ENCODE data around the gene ITPR2. TPM values are rescaled to one million over a fixed set of nuclear protein-coding genes. Genes with fewer than 3 reads are reported as not detected.

The ITPR2 gene
- total RNA-seq, 1 donor = 33.4 TPM

GRCh38 chr12:26748741-26749431 lies 84.1 kb downstream of the ITPR2 start:
- Histone ChIP-seq H3K27me3 (ENCODE audit: insufficient read depth, low read length) (no peaks in the 10 kb centered on the region), H3K4me3 (ENCODE audit: low read length) (no peak overlapping the region), H3K4me1 (ENCODE audit: insufficient read depth, low read length) (peaks cover 25% of the 10 kb centered on the region), H3K9me3 (ENCODE audit: low read depth, low read length) (no peaks in the 10 kb centered on the region)

- Histone ChIP-seq H3K4me3 (ENCODE audit: low read length) (no peak overlapping the region), H3K4me1 (ENCODE audit: insufficient read depth, low read length) (peaks cover 25% of the 10 kb centered on the region), H3K9me3 (ENCODE audit: low read depth, low read length) (no peaks in the 10 kb centered on the region), H3K27me3 (ENCODE audit: insufficient read depth, low read length) (no peaks in the 10 kb centered on the region)
Measured at GRCh38 chr12:26748412-26748740, 84.6 kb downstream of the ITPR2 start.

DNA sequence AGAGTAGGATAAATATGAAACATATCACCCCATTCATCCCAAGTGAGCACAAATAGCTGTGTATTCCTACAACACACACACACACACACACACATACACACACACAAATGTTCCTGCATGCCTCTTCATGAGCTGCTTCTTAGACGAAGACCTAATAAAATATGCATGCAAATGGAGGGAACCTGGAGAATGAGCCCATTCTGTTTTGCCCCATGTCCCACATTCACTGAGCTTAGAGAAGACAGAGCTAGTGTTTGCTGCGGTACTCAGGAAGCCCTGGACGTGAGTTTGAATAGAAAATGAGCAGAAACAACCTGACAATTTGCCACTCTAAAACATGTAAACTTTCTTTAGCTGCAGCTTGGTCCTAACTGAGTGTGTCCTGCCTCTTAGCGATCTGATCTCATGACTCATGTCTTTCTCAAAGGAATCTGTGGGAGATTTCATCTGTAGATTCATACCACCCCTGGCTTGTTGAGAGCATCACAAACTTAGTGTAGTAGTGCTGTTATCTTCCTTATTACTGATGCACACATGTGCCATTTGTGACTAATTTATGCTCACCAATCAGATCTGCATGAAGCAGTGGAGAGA lies 86.8 kb downstream of the ITPR2 start:
- H3K9me3 ChIP-seq (ENCODE audit: low read depth, low read length) = no peaks in the 10 kb centered on the region
- no peaks in the 10 kb centered on the region for H3K27me3 ChIP-seq (ENCODE audit: insufficient read depth, low read length)
- peaks cover 25% of the 10 kb centered on the region for H3K4me1 ChIP-seq (ENCODE audit: insufficient read depth, low read length)
- no peak overlapping the region for H3K4me3 ChIP-seq (ENCODE audit: low read length)

DNA sequence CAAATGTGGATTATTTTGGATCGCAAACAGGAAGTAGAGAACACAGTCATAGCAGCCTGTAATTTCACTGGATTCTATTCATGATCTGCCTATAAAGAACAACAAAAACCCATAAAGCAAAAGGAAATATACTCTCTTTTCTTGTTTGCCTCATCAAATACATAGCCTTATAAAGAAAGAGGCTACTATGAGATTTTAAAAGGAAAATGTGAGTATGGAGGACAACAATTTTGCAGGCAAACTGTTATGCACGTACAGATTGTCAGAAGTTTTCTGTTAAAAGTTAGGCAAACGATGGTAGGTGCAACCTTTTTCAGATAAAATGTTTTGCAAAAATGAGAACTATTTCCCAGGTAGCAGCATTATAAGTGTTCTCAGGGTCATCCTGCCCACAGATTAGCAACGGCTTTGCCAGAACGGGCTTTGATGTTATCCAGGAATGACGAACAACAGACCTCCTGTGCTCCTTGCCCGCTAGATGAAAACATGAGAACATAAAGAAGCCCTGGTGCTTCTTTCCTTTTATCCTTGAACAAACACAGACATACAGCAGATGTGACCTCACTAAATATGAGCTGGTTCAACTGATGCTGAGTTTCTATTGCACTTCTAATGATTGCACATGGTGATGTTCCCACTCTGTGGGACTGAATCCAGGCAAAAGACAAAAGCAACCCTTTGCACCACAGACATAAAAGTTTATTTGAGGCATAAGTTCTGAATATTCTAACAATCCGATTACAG lies 88.1 kb downstream of the ITPR2 start:
- Histone ChIP-seq H3K27me3 (ENCODE audit: insufficient read depth, low read length) (no peaks in the 10 kb centered on the region), H3K4me3 (ENCODE audit: low read length) (no peak overlapping the region), H3K4me1 (ENCODE audit: insufficient read depth, low read length) (peaks cover 14% of the 10 kb centered on the region), H3K9me3 (ENCODE audit: low read depth, low read length) (peaks cover 4% of the 10 kb centered on the region)

DNA sequence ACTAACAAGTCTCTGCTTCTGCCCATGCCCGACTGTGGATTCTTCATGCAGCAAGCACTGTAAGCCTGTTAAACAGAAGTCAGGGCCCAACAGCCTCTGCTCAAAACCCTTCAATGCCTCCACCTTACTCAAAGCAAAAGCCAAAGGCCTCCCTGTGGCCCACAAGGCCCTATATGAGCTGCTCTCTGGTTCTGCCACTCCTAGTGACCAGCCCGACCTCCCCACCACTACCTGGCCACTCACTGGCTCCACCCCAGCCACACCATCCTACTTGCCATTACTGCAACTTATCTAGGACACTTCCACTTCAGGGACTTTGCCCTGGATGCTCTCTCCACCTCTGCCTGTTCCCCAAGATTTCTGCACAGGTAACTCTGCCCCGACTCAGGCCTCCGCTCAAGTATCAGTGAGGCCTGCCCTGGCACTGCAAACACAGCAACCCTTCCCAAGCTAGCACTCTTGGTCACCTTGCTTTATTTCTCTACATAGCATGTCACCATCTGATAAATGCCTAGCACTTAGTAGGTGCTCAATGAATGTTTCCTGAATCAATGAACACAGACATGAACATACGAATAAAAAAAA lies 88.9 kb downstream of the ITPR2 start:
- H3K4me3 ChIP-seq (ENCODE audit: low read length) = no peak overlapping the region
- H3K4me1 ChIP-seq (ENCODE audit: insufficient read depth, low read length) = peaks cover 14% of the 10 kb centered on the region
- H3K27me3 ChIP-seq (ENCODE audit: insufficient read depth, low read length) = no peaks in the 10 kb centered on the region
- peaks cover 11% of the 10 kb centered on the region for H3K9me3 ChIP-seq (ENCODE audit: low read depth, low read length)

GRCh38 chr12:26741584-26742227 lies 91.3 kb downstream of the ITPR2 start:
- Histone ChIP-seq H3K4me1 (ENCODE audit: insufficient read depth, low read length) (peaks cover 2% of the 10 kb centered on the region), H3K27me3 (ENCODE audit: insufficient read depth, low read length) (no peaks in the 10 kb centered on the region), H3K4me3 (ENCODE audit: low read length) (no peak overlapping the region), H3K9me3 (ENCODE audit: low read depth, low read length) (peaks cover 16% of the 10 kb centered on the region)

DNA sequence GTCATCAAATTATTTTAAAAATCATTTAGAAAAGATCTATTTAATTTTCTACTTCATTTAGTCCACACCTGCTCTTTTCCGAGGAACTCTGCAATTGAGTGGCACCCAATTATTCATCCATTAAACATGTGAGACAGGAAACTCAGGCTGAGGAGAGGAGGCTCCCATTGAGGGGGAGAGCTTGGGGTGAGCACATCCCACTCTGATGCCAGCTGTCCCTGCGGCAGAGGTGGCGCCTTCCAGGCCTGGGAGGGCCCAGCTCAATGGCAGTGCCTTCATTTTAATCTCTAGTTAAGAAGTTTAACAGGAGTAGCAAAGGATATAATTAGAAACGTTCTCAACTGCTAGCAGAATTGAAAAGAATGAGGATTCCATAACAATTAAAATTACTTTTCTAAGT lies 92.0 kb downstream of the ITPR2 start:
- H3K27me3 ChIP-seq (ENCODE audit: insufficient read depth, low read length) = no peaks in the 10 kb centered on the region
- no peaks in the 10 kb centered on the region for H3K4me1 ChIP-seq (ENCODE audit: insufficient read depth, low read length)
- peaks cover 16% of the 10 kb centered on the region for H3K9me3 ChIP-seq (ENCODE audit: low read depth, low read length)
- H3K4me3 ChIP-seq (ENCODE audit: low read length) = no peak overlapping the region

DNA sequence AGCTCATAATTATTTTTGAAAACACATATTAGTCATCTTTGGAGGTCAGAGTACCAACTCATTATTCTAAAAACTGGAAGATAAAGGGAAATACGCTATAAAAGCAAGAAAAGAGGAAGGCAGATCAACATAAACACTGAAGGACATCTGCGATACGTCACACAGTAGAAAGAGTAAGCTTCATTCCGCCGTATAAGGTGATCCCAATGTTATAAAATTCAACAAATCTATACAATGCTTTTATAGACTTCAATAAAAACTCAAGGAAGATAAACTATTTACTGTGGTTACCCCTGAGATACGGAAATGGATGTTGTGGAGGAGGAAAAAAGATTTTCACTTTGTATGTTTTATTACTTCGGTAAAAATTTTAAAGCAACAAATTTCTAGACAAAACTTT lies 92.6 kb downstream of the ITPR2 start:
- no peak overlapping the region for H3K4me3 ChIP-seq (ENCODE audit: low read length)
- H3K9me3 ChIP-seq (ENCODE audit: low read depth, low read length) = peaks cover 16% of the 10 kb centered on the region
- peaks cover under 1% of the 10 kb centered on the region for H3K4me1 ChIP-seq (ENCODE audit: insufficient read depth, low read length)
- no peaks in the 10 kb centered on the region for H3K27me3 ChIP-seq (ENCODE audit: insufficient read depth, low read length)

DNA sequence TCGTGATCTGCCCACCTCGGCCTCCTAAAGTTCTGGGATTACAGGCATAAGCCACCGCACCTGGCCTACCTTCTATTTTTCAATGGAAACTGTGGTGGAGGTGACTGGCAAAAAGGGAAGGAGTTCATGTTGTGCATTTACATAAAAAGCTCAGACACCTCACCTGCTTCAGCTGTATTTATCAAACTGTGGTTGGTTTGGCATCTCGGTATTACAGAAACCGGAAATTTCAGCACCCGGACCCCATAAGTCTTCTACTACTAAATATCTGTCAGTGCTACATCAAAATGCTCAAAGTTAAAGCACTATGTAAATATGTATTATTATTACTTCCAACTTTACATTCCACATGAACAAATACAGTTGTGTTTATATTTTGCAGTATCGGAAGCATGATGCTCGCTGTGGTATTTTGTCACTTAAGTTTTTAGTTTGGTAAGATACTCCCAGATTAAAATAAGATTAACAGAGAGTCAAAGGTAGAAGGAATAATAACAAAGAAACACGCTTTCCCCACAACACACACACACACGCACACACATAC lies 95.4 kb downstream of the ITPR2 start:
- no peaks in the 10 kb centered on the region for H3K27me3 ChIP-seq (ENCODE audit: insufficient read depth, low read length)

GRCh38 chr12:26736563-26737486 lies 96.2 kb downstream of the ITPR2 start:
- Histone ChIP-seq H3K9me3 (ENCODE audit: low read depth, low read length) (peaks cover 16% of the 10 kb centered on the region), H3K27me3 (ENCODE audit: insufficient read depth, low read length) (no peaks in the 10 kb centered on the region), H3K4me3 (ENCODE audit: low read length) (no peak overlapping the region), H3K4me1 (ENCODE audit: insufficient read depth, low read length) (peaks cover 24% of the 10 kb centered on the region)

More for the DNA sequence above, 95.4 kb downstream of the ITPR2 start:
- no peak overlapping the region for H3K4me3 ChIP-seq (ENCODE audit: low read length)
- peaks cover 17% of the 10 kb centered on the region for H3K4me1 ChIP-seq (ENCODE audit: insufficient read depth, low read length)
- H3K9me3 ChIP-seq (ENCODE audit: low read depth, low read length) = peaks cover 16% of the 10 kb centered on the region

DNA sequence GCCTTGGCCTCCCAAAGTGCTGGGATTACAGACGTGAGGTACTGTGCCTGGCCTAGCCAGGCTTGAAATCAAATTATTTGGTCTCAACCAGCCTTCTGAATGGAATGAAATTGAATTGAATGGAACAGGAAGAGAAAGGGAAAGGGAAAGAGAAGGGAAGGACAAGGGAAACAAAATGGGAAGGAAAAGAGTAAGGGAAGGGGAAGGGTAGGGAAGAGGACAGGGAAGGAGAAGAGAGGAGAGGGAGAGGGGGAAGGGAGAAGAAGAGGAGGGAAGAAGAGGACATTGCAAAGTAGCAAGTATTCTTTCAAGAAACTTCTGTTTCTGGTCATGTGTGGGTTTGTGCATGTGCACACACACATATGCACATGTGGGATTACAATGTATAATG lies 97.8 kb downstream of the ITPR2 start:
- H3K4me3 ChIP-seq (ENCODE audit: low read length) = no peak overlapping the region
- H3K27me3 ChIP-seq (ENCODE audit: insufficient read depth, low read length) = no peaks in the 10 kb centered on the region
- peaks cover 15% of the 10 kb centered on the region for H3K9me3 ChIP-seq (ENCODE audit: low read depth, low read length)
- peaks cover 37% of the 10 kb centered on the region for H3K4me1 ChIP-seq (ENCODE audit: insufficient read depth, low read length)

GRCh38 chr12:26734510-26735248 lies 98.3 kb downstream of the ITPR2 start:
- no peaks in the 10 kb centered on the region for H3K27me3 ChIP-seq (ENCODE audit: insufficient read depth, low read length)
- peaks cover 10% of the 10 kb centered on the region for H3K9me3 ChIP-seq (ENCODE audit: low read depth, low read length)
- H3K4me3 ChIP-seq (ENCODE audit: low read length) = no peak overlapping the region
- peaks cover 37% of the 10 kb centered on the region for H3K4me1 ChIP-seq (ENCODE audit: insufficient read depth, low read length)

GRCh38 chr12:26732005-26732908 lies 100.7 kb downstream of the ITPR2 start:
- H3K4me3 ChIP-seq (ENCODE audit: low read length) = no peak overlapping the region

More at GRCh38 chr12:26732005-26732908, 100.7 kb downstream of the ITPR2 start:
- H3K9me3 ChIP-seq (ENCODE audit: low read depth, low read length) = no peaks in the 10 kb centered on the region
- peaks cover 37% of the 10 kb centered on the region for H3K4me1 ChIP-seq (ENCODE audit: insufficient read depth, low read length)
- no peaks in the 10 kb centered on the region for H3K27me3 ChIP-seq (ENCODE audit: insufficient read depth, low read length)
